SHP77 treated with DMSO at 0.1 percent for 48 hours (cell line): Measurements from ENCODE around the gene LIME1.
"Not testable (repeated sequence)": the region's sequence is repeated elsewhere in the genome, so short reads cannot be mapped to it uniquely, and the experiment has no call there.

Experiments
- DNase-seq: peaks from one replicate; lab custom pipeline; 2025; lab: John Stamatoyannopoulos, UW

The LIME1 gene

DNA sequence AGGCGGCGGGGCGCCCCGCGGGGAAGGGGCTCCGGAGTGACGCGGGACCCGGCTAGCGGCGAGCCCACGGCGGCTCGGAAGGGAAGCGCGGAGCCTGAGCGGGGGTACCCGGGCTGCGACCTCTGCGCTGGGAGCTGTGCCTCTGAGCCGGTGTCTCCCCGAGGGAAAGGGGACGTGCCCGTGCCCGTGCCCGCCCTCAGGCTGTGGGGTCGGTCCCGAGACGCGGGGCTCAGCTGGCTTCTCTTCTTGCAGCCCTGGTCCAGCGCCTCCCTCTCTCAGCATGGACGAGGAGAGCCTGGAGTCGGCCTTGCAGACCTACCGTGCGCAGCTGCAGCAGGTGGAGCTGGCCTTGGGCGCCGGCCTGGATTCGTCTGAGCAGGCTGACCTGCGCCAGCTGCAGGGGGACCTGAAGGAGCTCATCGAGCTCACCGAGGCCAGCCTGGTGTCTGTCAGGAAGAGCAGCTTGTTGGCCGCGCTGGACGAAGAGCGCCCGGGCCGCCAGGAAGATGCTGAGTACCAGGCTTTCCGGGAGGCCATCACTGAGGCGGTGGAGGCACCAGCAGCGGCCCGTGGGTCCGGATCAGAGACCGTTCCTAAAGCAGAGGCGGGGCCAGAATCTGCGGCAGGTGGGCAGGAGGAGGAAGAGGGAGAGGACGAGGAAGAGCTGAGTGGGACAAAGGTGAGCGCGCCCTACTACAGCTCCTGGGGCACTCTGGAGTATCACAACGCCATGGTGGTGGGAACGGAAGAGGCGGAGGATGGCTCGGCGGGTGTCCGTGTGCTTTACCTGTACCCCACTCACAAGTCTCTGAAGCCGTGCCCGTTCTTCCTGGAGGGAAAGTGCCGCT is 27.9 kb upstream of the LIME1 start:
- no peak for DNase-seq

- DNase-seq, result no peak
Observed at GRCh38 chr20:63709149-63709527, 27.3 kb upstream of the LIME1 start.

DNA sequence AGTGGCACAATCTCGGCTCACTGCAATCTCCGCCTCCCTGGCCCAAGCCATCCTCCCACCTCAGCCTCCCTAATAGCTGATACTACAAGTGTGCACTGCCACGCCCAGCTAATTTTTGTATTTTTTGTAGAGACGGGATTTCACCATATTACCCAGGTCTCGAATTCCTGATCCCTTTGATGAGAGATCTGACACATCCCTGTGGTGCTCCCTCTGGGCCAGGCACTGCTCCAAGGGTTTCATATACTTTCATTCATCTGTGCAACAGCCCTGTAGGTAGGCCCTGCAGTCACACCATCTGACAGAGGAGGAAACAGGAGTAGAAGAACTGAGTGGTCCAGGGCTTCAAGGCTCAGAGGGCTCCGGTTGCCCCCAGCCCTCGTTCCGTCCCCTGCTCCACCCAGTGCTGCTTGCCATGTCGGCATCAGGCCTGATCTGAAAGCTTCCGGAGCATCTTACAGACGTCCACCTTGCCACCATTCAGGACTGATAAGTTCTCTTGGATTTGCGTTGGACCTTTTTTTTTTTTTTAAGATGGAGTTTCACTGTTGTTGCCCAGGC is 25.3 kb upstream of the LIME1 start:
- no peak for DNase-seq

DNA sequence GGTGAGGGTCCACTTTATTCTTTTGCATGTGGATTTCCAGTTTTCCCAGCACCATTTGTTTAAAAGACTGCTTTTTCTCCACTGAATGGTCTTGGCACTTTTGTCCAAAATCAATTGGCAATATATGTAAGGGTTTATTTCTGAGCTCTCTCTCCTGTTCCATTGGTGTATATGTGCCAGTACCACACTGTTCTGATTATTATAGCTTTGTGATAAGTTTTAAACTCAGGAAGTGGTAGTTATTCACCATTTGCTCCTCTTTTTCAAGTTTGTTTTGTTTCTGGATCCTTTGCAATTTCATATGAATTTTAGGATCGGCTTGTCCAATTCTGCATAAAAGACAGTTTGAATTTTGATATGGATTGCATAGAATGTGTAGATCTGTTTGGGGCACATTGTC is 24.3 kb upstream of the LIME1 start:
- DNase-seq, result no peak

GRCh38 chr20:63714858-63715257 is 21.6 kb upstream of the LIME1 start:
- no peak for DNase-seq

- no peak for DNase-seq
Observed at GRCh38 chr20:63718996-63719395, 17.5 kb upstream of the LIME1 start.

GRCh38 chr20:63722967-63723622 is 13.4 kb upstream of the LIME1 start:
- DNase-seq, result not testable (repeated sequence)

- not testable (repeated sequence) for DNase-seq
Observed at GRCh38 chr20:63730189-63730733, 6.2 kb upstream of the LIME1 start.

GRCh38 chr20:63731410-63731809 is 5.1 kb upstream of the LIME1 start:
- DNase-seq, result no peak

DNA sequence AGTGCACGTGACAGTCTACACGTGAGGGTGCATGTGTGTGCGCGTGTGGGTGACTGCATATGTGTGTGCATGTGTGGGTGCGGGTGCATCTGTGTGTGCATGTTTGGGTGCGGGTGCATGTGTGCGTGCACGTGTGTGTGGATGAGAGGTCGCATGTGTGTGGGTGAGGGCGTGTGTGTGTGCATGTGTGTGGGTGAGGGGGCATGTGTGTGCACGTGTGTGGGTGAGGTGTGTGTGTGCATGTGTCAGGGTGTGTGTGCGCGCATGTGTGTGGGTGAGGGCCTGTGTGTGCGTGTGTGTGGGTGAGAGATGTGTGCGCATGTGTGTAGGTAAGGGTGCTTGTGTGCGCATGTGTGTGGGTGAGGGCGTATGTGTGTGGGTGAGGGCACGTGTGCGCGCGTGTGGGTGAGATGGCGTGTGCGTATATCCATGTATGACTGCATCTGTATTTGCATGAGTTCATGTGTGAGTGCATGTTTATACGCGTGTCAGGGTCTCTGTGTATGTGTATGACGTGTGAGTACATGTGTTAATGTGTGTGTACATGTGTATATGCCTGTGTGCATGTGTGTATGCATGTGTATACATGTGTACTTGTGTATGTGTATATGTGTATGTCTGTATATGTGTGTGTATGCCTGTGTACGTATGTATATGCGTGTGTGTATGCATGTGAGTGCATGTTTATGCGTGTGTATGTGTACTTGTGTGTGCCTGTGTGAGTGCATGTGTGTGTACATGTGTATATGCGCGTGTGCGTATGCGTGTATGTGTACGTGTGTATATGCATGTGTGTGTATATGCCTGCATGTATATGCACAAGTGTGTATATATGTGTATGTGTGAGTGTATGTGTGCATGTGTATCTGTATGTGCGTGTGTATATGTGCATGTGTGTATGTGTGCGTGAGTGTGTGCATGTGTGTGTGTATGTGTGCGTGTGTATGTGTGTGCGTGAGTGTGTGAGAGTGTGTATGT is 4.1 kb upstream of the LIME1 start:
- DNase-seq, result no peak

DNA sequence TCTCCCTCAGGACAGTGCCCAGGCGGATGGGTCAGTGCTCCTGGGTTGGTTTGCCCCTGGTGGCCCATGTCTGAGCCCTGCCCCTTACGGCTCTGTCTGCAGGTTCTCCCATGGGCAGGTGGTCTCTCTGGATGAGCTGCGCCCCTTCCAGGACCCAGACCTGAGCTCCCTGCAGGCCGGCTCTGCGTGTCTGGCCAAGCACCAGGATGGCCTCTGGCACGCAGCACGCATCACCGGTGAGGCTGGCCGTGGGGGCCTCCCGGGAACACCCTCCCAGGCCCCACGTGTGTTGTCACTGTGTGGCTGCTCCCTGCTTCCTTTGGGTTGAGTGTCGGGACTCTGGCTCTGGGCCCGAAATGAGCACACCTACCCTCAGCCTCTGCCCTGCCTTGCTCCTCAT is 3.3 kb upstream of the LIME1 start:
- no peak for DNase-seq

- no peak for DNase-seq
Observed at GRCh38 chr20:63733579-63734081, 2.8 kb upstream of the LIME1 start.

DNA sequence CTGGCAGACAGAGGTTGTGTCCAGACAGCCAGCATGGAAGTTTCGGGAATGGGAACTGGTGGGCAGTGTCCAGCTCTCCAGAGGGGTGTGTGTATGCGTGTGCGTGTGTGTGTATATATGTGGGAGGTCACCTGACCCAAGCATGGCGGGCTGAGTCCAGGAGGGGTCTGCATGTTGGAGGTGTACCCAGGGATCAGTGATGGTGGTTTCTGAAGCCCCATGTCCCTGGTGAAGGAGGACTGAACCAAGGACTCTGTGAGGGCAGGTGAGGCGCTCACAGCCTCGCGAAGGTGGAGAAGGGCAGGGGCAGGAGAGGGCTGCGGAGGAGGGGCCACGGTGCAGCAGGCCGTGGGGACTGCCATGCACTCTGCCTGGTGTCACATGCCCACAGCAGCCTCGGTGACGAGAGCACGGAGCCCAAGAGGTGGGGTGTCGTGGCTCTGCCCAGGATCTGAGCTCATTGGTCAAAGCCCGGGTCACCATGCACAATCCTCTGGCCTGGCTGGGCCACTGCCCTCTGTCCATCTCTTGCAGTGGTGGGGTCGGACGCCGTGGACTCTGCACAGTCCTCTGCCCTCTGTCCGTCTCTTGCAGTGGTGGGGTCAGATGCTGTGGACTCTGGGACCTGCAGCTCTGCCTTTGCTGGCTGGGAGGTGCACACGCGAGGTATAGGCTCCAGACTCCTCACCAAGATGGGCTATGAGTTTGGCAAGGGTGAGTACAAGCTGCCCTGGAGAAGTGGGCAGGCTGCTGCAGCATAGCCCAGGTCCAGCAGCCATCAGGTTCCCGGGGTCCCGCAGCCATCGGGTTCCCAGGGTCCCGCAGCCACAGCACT is 2.1 kb upstream of the LIME1 start:
- DNase-seq, result no peak

DNA sequence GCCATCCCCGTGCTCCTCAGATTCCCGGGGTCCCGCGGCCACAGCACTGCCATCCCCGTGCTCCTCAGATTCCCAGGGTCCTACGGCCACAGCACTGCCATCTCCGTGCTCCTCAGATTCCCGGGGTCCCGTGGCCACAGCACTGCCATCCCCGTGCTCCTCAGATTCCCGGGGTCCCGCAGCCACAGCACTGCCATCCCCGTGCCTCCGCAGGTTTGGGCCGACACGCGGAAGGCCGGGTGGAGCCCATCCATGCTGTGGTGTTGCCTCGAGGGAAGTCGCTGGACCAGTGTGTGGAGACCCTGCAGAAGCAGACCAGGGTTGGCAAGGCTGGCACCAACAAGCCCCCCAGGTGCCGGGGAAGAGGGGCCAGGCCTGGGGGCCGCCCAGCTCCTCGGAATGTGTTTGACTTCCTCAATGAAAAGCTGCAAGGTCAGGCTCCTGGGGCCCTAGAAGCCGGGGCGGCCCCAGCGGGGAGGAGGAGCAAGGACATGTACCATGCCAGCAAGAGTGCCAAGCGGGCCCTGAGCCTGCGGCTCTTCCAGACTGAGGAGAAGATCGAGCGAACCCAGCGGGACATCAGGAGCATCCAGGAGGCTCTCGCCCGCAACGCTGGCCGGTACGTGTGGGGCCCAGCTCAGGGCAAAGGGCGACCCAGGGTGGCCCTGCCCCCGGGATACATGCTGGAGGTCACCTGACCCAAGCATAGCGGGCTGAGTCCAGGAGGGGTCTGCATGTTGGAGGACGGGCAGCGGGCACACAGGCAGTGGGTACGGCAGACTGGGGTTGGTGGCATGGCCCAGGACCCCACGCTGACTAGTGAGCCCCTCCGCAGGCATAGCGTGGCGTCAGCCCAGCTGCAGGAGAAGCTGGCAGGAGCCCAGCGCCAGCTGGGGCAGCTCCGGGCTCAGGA is 1.3 kb upstream of the LIME1 start:
- DNase-seq, result no peak

- no peak for DNase-seq
Observed at GRCh38 chr20:63736893-63737694, 630 bp downstream of the LIME1 start.

DNA sequence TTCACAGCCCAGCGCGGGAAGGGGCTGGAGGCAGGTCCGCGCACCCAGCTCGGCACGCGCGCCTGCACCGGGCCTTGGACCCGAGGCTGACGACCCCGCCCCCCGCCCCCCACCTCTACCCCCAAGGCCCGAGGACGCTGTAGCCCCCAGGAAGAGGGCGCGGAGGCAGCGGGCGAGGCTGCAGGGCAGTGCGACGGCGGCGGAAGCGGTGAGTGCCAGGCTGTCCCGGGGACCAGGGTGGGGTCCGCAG is 1.2 kb downstream of the LIME1 start:
- DNase-seq, result no peak

DNA sequence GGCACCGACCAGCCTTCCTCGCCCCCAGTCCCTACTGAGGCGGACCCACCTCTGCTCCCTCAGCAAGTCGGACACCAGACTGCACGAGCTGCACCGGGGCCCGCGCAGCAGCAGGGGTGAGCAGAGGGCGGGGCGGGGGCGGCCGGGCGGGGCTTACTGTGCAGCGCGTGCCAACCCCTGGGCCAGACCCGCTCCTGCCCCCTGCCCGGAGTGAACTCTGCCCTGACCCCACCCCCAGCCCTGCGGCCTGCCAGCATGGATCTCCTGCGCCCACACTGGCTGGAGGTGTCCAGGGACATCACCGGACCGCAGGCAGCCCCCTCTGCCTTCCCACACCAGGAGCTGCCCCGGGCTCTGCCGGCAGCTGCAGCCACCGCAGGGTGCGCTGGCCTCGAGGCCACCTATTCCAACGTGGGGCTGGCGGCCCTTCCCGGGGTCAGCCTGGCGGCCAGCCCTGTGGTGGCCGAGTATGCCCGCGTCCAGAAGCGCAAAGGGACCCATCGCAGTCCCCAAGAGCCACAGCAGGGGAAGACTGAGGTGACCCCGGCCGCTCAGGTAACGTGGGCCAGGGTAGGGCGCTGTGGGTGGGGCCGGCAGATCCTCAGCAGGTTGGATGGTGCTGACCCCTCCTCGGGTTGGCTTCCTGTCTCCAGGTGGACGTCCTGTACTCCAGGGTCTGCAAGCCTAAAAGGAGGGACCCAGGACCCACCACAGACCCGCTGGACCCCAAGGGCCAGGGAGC is 1.7 kb downstream of the LIME1 start:
- no peak for DNase-seq

DNA sequence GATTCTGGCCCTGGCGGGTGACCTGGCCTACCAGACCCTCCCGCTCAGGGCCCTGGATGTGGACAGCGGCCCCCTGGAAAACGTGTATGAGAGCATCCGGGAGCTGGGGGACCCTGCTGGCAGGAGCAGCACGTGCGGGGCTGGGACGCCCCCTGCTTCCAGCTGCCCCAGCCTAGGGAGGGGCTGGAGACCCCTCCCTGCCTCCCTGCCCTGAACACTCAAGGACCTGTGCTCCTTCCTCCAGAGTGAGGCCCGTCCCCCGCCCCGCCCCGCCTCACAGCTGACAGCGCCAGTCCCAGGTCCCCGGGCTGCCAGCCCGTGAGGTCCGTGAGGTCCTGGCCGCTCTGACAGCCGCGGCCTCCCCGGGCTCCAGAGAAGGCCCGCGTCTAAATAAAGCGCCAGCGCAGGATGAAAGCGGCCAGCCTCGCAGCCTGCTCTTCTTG is 2.2 kb downstream of the LIME1 start:
- no peak for DNase-seq
